ENCODE data around the gene PCDHGB7. TPM values are rescaled to one million over a fixed set of nuclear protein-coding genes. Genes with fewer than 3 reads are reported as not detected.
A peak's percentile ranks its signal among the peaks of the same experiment; 100 is the strongest.

Gene PCDHGB7
- polyA plus RNA-seq, 1 experiment, result 9.6 TPM

GRCh38 chr5:141398608-141399007 is 18.9 kb upstream of the PCDHGB7 start:
- no peak for TF ChIP-seq CTCF (IDR thresholded peaks at IDR 0.05; ENCODE audit: insufficient read depth, low read depth, low read length)
- H3K36me3 ChIP-seq (ENCODE audit: control insufficient read depth, insufficient read depth, low read length), result no peaks in the 10 kb centered on the region; the same call in 1 of the 2 replicates
- CTCF ChIA-PET, result interaction anchor here (0.9 to 4.2 kb wide), 9 partner anchors 15 to 166 kb away, joined by 3 to 28 read pairs (median 4); partner anchors contain the start of genes PCDHGA10, PCDHGA11, PCDHGA4 and PCDHGA7
- POLR2A ChIA-PET, result no interaction called here
- H3K27me3 ChIP-seq (ENCODE audit: control insufficient read depth, insufficient read depth, low read length), result no peaks in the 10 kb centered on the region
- no peak for DNase-seq (ENCODE audit: low read depth)
- no peak overlapping the region for H3K4me3 ChIP-seq (ENCODE audit: low read depth, low read length)

GRCh38 chr5:141399555-141400258 is 17.8 kb upstream of the PCDHGB7 start:
- no peak for TF ChIP-seq CTCF (IDR thresholded peaks at IDR 0.05; ENCODE audit: insufficient read depth, low read depth, low read length)
- DNase-seq (ENCODE audit: low read depth), result no peak
- Histone ChIP-seq H3K4me3 (ENCODE audit: low read depth, low read length) (no peak overlapping the region), H3K36me3 (ENCODE audit: control insufficient read depth, insufficient read depth, low read length) (no peaks in the 10 kb centered on the region; the same call in 1 of the 2 replicates), H3K27me3 (ENCODE audit: control insufficient read depth, insufficient read depth, low read length) (no peaks in the 10 kb centered on the region)
- POLR2A ChIA-PET, result no interaction called here
- CTCF ChIA-PET, result interaction anchor here (1.0 to 1.7 kb wide), 5 partner anchors 13 to 218 kb away, joined by 3 to 4 read pairs (median 3); partner anchors contain the start of genes PCDHB16 and PCDHGA10

GRCh38 chr5:141402553-141403243 is 14.8 kb upstream of the PCDHGB7 start, which contains the start of gene PCDHGA9:
Gene PCDHGA9, plus strand, starts transcription at chr5:141402778. Its CDS starts 175 bp downstream, at chr5:141402953.
- DNase-seq (ENCODE audit: low read depth), result no peak
- CTCF ChIA-PET, result interaction anchor here (0.6 to 1.5 kb wide), 4 partner anchors 12 to 161 kb away, joined by 3 to 8 read pairs (median 4); no protein-coding TSS in a partner anchor
- H3K4me3 ChIP-seq (ENCODE audit: low read depth, low read length), result no peak within 1 kb of the TSS
- POLR2A ChIA-PET, result no interaction called here
- H3K27me3 ChIP-seq (ENCODE audit: control insufficient read depth, insufficient read depth, low read length), result no peaks in the 10 kb centered on the region
- TF ChIP-seq CTCF (IDR thresholded peaks at IDR 0.05; ENCODE audit: insufficient read depth, low read depth, low read length), result peak; percentile 35; the same call in 1 of the 2 replicates
- no peaks in the 10 kb centered on the region; the same call in 1 of the 2 replicates for H3K36me3 ChIP-seq (ENCODE audit: control insufficient read depth, insufficient read depth, low read length)

DNA sequence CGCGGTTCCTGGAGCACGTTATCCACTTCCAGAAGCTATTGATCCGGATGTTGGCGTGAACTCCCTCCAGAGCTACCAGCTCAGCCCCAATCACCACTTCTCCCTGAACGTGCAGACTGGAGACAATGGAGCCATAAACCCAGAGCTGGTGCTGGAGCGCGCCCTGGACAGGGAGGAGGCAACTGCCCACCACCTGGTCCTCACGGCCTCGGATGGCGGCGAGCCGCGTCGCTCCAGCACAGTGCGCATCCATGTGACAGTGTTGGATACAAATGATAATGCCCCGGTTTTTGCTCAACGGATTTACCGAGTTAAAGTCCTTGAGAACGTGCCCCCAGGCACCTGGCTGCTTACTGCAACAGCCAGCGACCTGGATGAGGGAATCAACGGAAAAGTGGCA is 14.1 kb upstream of the PCDHGB7 start:
- no peak for TF ChIP-seq CTCF (IDR thresholded peaks at IDR 0.05; ENCODE audit: insufficient read depth, low read depth, low read length)
- CTCF ChIA-PET, result interaction anchor here (0.6 to 1.5 kb wide), 5 partner anchors 13 to 161 kb away, joined by 3 to 8 read pairs (median 3); no protein-coding TSS in a partner anchor
- no peak overlapping the region for H3K4me3 ChIP-seq (ENCODE audit: low read depth, low read length)

More for the DNA sequence above, 14.1 kb upstream of the PCDHGB7 start:
- POLR2A ChIA-PET, result no interaction called here
- Histone ChIP-seq H3K36me3 (ENCODE audit: control insufficient read depth, insufficient read depth, low read length) (no peaks in the 10 kb centered on the region; the same call in 1 of the 2 replicates), H3K27me3 (ENCODE audit: control insufficient read depth, insufficient read depth, low read length) (no peaks in the 10 kb centered on the region)
- no peak for DNase-seq (ENCODE audit: low read depth)

Measured in BJ (cell line).